Stimulated activated CD4-positive, alpha-beta T cell treated with anti-CD3 and anti-CD28 coated beads, TNF-alpha, amount 100 ng/mL, for 1 hour (primary cell): ENCODE measurements around the gene RHOJ.
"Not testable (repeated sequence)": the region's sequence is repeated elsewhere in the genome, so short reads cannot be mapped to it uniquely, and the experiment has no call there.

Experiments used
- DNase-seq, 3 donors: peaks; one replicate each; pipeline ENCODE4 v3.0.0-alpha.2; 2020; ENCODE audit warnings: low read depth in 3 of 3, low spot score in 1 of 3

RHOJ gene

GRCh38 chr14:63204407-63205043 lies at the start of gene RHOJ:
TSS of gene RHOJ (plus strand) at chr14:63204443. CDS start at chr14:63204870, 427 bp downstream.
- DNase-seq = no peak

GRCh38 chr14:63155511-63156185 lies 48.6 kb upstream of the RHOJ start:
- DNase-seq = no peak

GRCh38 chr14:63157195-63157594 lies 47.0 kb upstream of the RHOJ start:
- no peak for DNase-seq

GRCh38 chr14:63163306-63163705 lies 40.9 kb upstream of the RHOJ start:
- no peak for DNase-seq

GRCh38 chr14:63164108-63164683 lies 40.0 kb upstream of the RHOJ start:
- no peak for DNase-seq

GRCh38 chr14:63165267-63165666 lies 39.0 kb upstream of the RHOJ start:
- not testable (repeated sequence) for DNase-seq

GRCh38 chr14:63167044-63167443 lies 37.2 kb upstream of the RHOJ start:
- DNase-seq = no peak

GRCh38 chr14:63174760-63175191 lies 29.5 kb upstream of the RHOJ start:
- DNase-seq = no peak

- DNase-seq = no peak
Measured at GRCh38 chr14:63175531-63175930, 28.7 kb upstream of the RHOJ start.

GRCh38 chr14:63178912-63179311 lies 25.3 kb upstream of the RHOJ start:
- no peak for DNase-seq

- no peak for DNase-seq
Measured at GRCh38 chr14:63179383-63179782, 24.9 kb upstream of the RHOJ start.

GRCh38 chr14:63180011-63180410 lies 24.2 kb upstream of the RHOJ start:
- no peak for DNase-seq

GRCh38 chr14:63182968-63183367 lies 21.3 kb upstream of the RHOJ start:
- no peak for DNase-seq

GRCh38 chr14:63186453-63186852 lies 17.8 kb upstream of the RHOJ start:
- no peak for DNase-seq

GRCh38 chr14:63191211-63191610 lies 13.0 kb upstream of the RHOJ start:
- DNase-seq = no peak

GRCh38 chr14:63192085-63192484 lies 12.2 kb upstream of the RHOJ start:
- no peak for DNase-seq

- DNase-seq = no peak
Measured at GRCh38 chr14:63193236-63193635, 11.0 kb upstream of the RHOJ start.

GRCh38 chr14:63200035-63200740 lies 4.1 kb upstream of the RHOJ start:
- no peak for DNase-seq

- no peak for DNase-seq
Measured at GRCh38 chr14:63200767-63201166, 3.5 kb upstream of the RHOJ start.

GRCh38 chr14:63203015-63203414 lies 1.2 kb upstream of the RHOJ start:
- DNase-seq = no peak

- no peak for DNase-seq
Measured at GRCh38 chr14:63203618-63204406, 431 bp upstream of the RHOJ start.
